K562 (cell line): ENCODE measurements around the gene RSPRY1. TPM values are rescaled to one million over a fixed set of nuclear protein-coding genes. Genes with fewer than 3 reads are reported as not detected.

Experiments used
- BRD9 ChIP-seq: fragments of 450-650 bp; IDR thresholded peaks from 2 replicates; pipeline ENCODE4 v1.6.1; 2018; ENCODE audit warnings: low read depth; ENCODE audit not compliant: partially characterized antibody
- C11orf30 ChIP-seq: fragments of 450-650 bp; IDR thresholded peaks from 2 replicates; pipeline ENCODE4 v1.6.1; 2016; ENCODE audit warnings: low read depth, mild to moderate bottlenecking
- CREM ChIP-seq: IDR thresholded peaks from 2 replicates; pipeline ENCODE4 v1.6.1; 2014; ENCODE audit warnings: antibody characterized with exemption, low read depth
- FOXK2 ChIP-seq, 2 experiments: fragments of 450-650 bp; IDR thresholded peaks in 1 of 2; conservative IDR thresholded peaks in 1 of 2; 2 replicates each; pipeline ENCODE4 v1.6.1; 2016; ENCODE audit warnings: low read depth in 2 of 2, mild to moderate bottlenecking in 1 of 2
- KAT7 ChIP-seq: sonication (generic); formaldehyde crosslinking; IDR thresholded peaks from 2 replicates; pipeline ENCODE4 v1.8.0; 2022; ENCODE audit warnings: missing genetic modification reagents, mild to moderate bottlenecking, borderline replicate concordance
- NR2C1 ChIP-seq, 2 experiments: fragments of 450-650 bp; IDR thresholded peaks; 2 replicates each; pipeline ENCODE4 v1.6.1; 2017; ENCODE audit warnings: mild to moderate bottlenecking in 2 of 2, antibody characterized with exemption in 1 of 2, inconsistent platforms in 1 of 2, missing compliant biosample characterization in 1 of 2, missing genetic modification characterization in 1 of 2
- NRF1 ChIP-seq, 2 experiments: fragments of 450-650 bp; IDR thresholded peaks in 1 of 2; conservative IDR thresholded peaks in 1 of 2; 2 replicates each; pipeline ENCODE4 v1.6.1; 2014; ENCODE audit warnings: mild to moderate bottlenecking in 2 of 2
- SAP30 ChIP-seq: fragments of 200-600 bp; sonication (generic); IDR thresholded peaks from 2 replicates; pipeline ENCODE4 v1.6.1; 2012; ENCODE audit warnings: borderline replicate concordance, low read depth, mild to moderate bottlenecking, moderate library complexity, low read length, control low read depth, inconsistent platforms; ENCODE audit not compliant: insufficient read depth, poor library complexity, severe bottlenecking
- SRSF9 ChIP-seq: fragments of 200-400 bp; formaldehyde crosslinking; IDR thresholded peaks from 2 replicates; pipeline ENCODE4 v1.6.1; 2017; ENCODE audit warnings: low read depth, low read length, borderline replicate concordance
- TFE3 ChIP-seq: fragments of 450-650 bp; formaldehyde crosslinking; IDR thresholded peaks from 2 replicates; pipeline ENCODE4 v1.4.0; 2020; ENCODE audit warnings: mild to moderate bottlenecking, mixed read lengths
- TOE1 ChIP-seq, 2 experiments: fragments of 450-650 bp in 1 of 2; sonication (generic) in 1 of 2; formaldehyde crosslinking in 1 of 2; IDR thresholded peaks; 2 replicates each; pipeline versions ENCODE4 v1.7.1 to v1.8.0; 2016 to 2022; ENCODE audit warnings: borderline replicate concordance in 2 of 2, mild to moderate bottlenecking in 2 of 2, antibody characterized with exemption in 1 of 2, inconsistent platforms in 1 of 2, low read depth in 1 of 2, missing genetic modification reagents in 1 of 2, moderate library complexity in 1 of 2
- WHSC1 ChIP-seq: IDR thresholded peaks from one replicate; pipeline ENCODE4 v1.6.1; 2012; ENCODE audit warnings: low read length, control low read depth, inconsistent platforms
- YBX1 ChIP-seq: fragments of 450-650 bp; IDR thresholded peaks from 2 replicates; pipeline ENCODE4 v1.7.1; 2016; ENCODE audit warnings: mild to moderate bottlenecking
- ZC3H4 ChIP-seq: sonication (generic); formaldehyde crosslinking; IDR thresholded peaks from 2 replicates; pipeline ENCODE4 v1.9.0; 2021; ENCODE audit warnings: missing genetic modification reagents, borderline replicate concordance
- ZFPM2 ChIP-seq: fragments of 250-450 bp; sonication (Bioruptor Pico); IDR thresholded peaks from 2 replicates; pipeline ENCODE4 v1.5.1; 2022; ENCODE audit warnings: mild to moderate bottlenecking
- polyA plus RNA-seq, 8 experiments: library from polyadenylated mRNA; depleted of rRNA in 4 of 8; stranded (reverse) in 5 of 8; unstranded in 3 of 8; fragments of >200 nt; fragmentation: Nextera tagmentation in 2 of 8; fragmentation: Illumina TruSeq in 1 of 8; extraction: Ambion mirVana in 2 of 8; extraction: Trizol in 1 of 8; gene quantifications; 2 replicates each; pipeline versions ENCODE4 v1.2.1 to v1.2.3, GENCODE V29; 2011 to 2014; ENCODE audit warnings: inconsistent platforms in 1 of 8, missing spikeins in 1 of 8
- total RNA-seq, 7 experiments: library from RNA; depleted of rRNA in 6 of 7; stranded (reverse); fragments of >200 nt in 6 of 7; fragmentation: Illumina TruSeq in 2 of 7; extraction: Trizol in 2 of 7; gene quantifications; 2 replicates each; pipeline versions ENCODE4 v1.2.1 to v1.2.3, GENCODE V29; 2011 to 2021; ENCODE audit warnings: low replicate concordance in 1 of 7
- TF ChIP-seq, protein P1 (sequence below), 2 experiments: fragments of 200-800 bp in 1 of 2; sonication (Bioruptor generic) in 1 of 2; sonication (generic) in 1 of 2; formaldehyde crosslinking in 1 of 2; IDR thresholded peaks in 1 of 2; conservative IDR thresholded peaks in 1 of 2; 2 replicates each; pipeline versions ENCODE4 v1.5.0 to v1.6.1; 2016 to 2020; ENCODE audit warnings: missing compliant biosample characterization in 1 of 2, missing genetic modification characterization in 1 of 2, missing genetic modification reagents in 1 of 2
- TF ChIP-seq, protein P2 (sequence below): sonication (generic); formaldehyde crosslinking; IDR thresholded peaks from 2 replicates; pipeline ENCODE4 v1.8.1; 2023; ENCODE audit warnings: mild to moderate bottlenecking, missing genetic modification reagents
- TF ChIP-seq, protein P3 (sequence below): fragments of 450-650 bp; IDR thresholded peaks from 2 replicates; pipeline ENCODE4 v1.7.0; 2016; ENCODE audit warnings: borderline replicate concordance

RSPRY1 gene
- total and polyA plus RNA-seq, 9 of the 15 experiments (the other 6 are each of a cell fraction or from before 2014, with no cell fraction given): 10.2 to 27.8 (median 20.8) TPM

DNA sequence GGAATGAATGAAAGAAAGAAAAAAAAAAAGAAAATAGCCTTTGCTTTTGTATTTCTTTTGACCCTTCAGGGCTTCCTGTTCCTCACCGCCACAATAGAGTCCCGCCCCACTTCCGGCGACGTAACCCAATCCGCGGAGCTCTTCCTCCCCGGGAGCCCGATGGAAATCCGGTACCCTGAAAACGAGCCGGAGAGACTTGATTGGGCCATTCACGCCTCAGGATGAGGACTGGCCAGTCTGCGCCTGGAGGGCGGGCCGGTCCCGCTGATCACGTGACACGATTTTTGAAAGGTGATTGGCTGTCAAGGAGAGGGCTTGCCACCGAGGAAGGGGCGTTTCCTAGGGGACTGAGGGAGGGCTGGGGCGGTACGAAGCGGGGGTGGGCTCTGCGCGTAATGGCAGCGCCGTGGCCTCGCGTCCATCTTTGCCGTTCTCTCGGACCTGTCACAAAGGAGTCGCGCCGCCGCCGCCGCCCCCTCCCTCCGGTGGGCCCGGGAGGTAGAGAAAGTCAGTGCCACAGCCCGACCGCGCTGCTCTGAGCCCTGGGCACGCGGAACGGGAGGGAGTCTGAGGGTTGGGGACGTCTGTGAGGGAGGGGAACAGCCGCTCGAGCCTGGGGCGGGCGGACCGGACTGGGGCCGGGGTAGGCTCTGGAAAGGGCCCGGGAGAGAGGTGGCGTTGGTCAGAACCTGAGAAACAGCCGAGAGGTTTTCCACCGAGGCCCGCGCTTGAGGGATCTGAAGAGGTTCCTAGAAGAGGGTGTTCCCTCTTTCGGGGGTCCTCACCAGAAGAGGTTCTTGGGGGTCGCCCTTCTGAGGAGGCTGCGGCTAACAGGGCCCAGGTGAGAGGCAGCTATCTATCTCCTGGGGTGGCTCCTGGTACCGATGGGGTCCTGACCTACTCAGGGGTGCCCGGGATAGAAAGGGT lies at the start of gene RSPRY1, which contains the start of gene PSME3IP1 (continued):
- TF ChIP-seq, protein P1, sequence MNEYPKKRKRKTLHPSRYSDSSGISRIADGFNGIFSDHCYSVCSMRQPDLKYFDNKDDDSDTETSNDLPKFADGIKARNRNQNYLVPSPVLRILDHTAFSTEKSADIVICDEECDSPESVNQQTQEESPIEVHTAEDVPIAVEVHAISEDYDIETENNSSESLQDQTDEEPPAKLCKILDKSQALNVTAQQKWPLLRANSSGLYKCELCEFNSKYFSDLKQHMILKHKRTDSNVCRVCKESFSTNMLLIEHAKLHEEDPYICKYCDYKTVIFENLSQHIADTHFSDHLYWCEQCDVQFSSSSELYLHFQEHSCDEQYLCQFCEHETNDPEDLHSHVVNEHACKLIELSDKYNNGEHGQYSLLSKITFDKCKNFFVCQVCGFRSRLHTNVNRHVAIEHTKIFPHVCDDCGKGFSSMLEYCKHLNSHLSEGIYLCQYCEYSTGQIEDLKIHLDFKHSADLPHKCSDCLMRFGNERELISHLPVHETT (CRISPR knock-in tag; conservative IDR thresholded peaks at IDR 0.05 in 1 of 2, IDR thresholded peaks at IDR 0.05 in 1 of 2): peak in 1 of 2 experiments; percentile 72; a peak in 2 of 4 replicates
- TF ChIP-seq ZFPM2 (no peak), CREM (peak; percentile 95), YBX1 (no peak), BRD9 (no peak), SRSF9 (no peak), NR2C1 (IDR thresholded peaks at IDR 0.05) (peak; percentile 72), NR2C1 (tag; IDR thresholded peaks at IDR 0.05) (0 out of 2 replicates have a peak, but pooled peaks have one; percentile 9), WHSC1 (no peak), ZC3H4 (CRISPR knock-in tag) (no peak), TFE3 (CRISPR knock-in tag) (peak; percentile 100), NRF1 (conservative IDR thresholded peaks at IDR 0.05 in 1 of 2, IDR thresholded peaks at IDR 0.05 in 1 of 2) (peak; percentile 85 to 88), KAT7 (peak; percentile 47; the same call in 1 of the 2 replicates), SAP30 (peak; percentile 5), TOE1 (IDR thresholded peaks at IDR 0.05; ENCODE audit: borderline replicate concordance) (peak; percentile 100), TOE1 (CRISPR knock-in tag; IDR thresholded peaks at IDR 0.05; ENCODE audit: borderline replicate concordance, low read depth) (no peak), C11orf30 (peak; percentile 73), FOXK2 (conservative IDR thresholded peaks at IDR 0.05 in 1 of 2, IDR thresholded peaks at IDR 0.05 in 1 of 2; ENCODE audit: low read depth in 2 of 2) (peak; percentile 50 to 90)
- TF ChIP-seq, protein P2, sequence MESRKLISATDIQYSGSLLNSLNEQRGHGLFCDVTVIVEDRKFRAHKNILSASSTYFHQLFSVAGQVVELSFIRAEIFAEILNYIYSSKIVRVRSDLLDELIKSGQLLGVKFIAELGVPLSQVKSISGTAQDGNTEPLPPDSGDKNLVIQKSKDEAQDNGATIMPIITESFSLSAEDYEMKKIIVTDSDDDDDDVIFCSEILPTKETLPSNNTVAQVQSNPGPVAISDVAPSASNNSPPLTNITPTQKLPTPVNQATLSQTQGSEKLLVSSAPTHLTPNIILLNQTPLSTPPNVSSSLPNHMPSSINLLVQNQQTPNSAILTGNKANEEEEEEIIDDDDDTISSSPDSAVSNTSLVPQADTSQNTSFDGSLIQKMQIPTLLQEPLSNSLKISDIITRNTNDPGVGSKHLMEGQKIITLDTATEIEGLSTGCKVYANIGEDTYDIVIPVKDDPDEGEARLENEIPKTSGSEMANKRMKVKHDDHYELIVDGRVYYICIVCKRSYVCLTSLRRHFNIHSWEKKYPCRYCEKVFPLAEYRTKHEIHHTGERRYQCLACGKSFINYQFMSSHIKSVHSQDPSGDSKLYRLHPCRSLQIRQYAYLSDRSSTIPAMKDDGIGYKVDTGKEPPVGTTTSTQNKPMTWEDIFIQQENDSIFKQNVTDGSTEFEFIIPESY (CRISPR knock-in tag): no peak
- TF ChIP-seq, protein P3, sequence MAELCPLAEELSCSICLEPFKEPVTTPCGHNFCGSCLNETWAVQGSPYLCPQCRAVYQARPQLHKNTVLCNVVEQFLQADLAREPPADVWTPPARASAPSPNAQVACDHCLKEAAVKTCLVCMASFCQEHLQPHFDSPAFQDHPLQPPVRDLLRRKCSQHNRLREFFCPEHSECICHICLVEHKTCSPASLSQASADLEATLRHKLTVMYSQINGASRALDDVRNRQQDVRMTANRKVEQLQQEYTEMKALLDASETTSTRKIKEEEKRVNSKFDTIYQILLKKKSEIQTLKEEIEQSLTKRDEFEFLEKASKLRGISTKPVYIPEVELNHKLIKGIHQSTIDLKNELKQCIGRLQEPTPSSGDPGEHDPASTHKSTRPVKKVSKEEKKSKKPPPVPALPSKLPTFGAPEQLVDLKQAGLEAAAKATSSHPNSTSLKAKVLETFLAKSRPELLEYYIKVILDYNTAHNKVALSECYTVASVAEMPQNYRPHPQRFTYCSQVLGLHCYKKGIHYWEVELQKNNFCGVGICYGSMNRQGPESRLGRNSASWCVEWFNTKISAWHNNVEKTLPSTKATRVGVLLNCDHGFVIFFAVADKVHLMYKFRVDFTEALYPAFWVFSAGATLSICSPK: no peak
